Vagina (tissue), 2 donors: Measurements from ENCODE around the gene LRRC49. TPM values are rescaled to one million over a fixed set of nuclear protein-coding genes. Genes with fewer than 3 reads are reported as not detected.

Experiments used
- DNase-seq, 2 donors: peaks; one replicate each; pipeline ENCODE4 v3.0.0-alpha.2; 2017; ENCODE audit errors: extremely low spot score in 2 of 2
- H3K27ac ChIP-seq: fragments of 200-600 bp; sonication (generic); one replicate; pipeline ENCODE4 v1.5.1; 2019
- H3K27me3 ChIP-seq: fragments of 200-600 bp; sonication (generic); one replicate; pipeline ENCODE4 v1.5.1; 2019
- H3K36me3 ChIP-seq, 2 donors: fragments of 200-600 bp; sonication (generic); one replicate each; pipeline ENCODE4 v1.5.1; 2017 to 2019
- H3K4me1 ChIP-seq: fragments of 200-600 bp; sonication (generic); one replicate; pipeline ENCODE4 v1.5.1; 2019
- H3K4me3 ChIP-seq, 2 donors: fragments of 200-600 bp; sonication (generic); 1 replicate in 1 of 2; 2 replicates in 1 of 2; pipeline ENCODE4 v1.5.1; 2016 to 2019
- H3K9me3 ChIP-seq: fragments of 200-600 bp; sonication (generic); one replicate; pipeline ENCODE4 v1.5.1; 2019
- CTCF ChIP-seq, 3 experiments: fragments of 450-650 bp in 2 of 3; fragments of 200-600 bp in 1 of 3; sonication (generic) in 1 of 3; IDR thresholded peaks; one replicate each; pipeline ENCODE4 v1.5.1; 2017 to 2019; ENCODE audit warnings: antibody characterized with exemption in 3 of 3, mild to moderate bottlenecking in 2 of 3, moderate library complexity in 2 of 3
- POLR2A ChIP-seq, 2 donors: fragments of 450-650 bp; IDR thresholded peaks; one replicate each; pipeline ENCODE4 v1.6.1; 2017; ENCODE audit warnings: antibody characterized with exemption in 2 of 2, mild to moderate bottlenecking in 2 of 2, moderate library complexity in 2 of 2
- POLR2AphosphoS5 ChIP-seq, 2 donors: sonication (generic); formaldehyde crosslinking; IDR thresholded peaks; one replicate each; pipeline ENCODE4 v1.9.0; 2017; ENCODE audit warnings: antibody characterized with exemption in 2 of 2, mild to moderate bottlenecking in 2 of 2, low read depth in 1 of 2; ENCODE audit not compliant: insufficient read depth in 1 of 2
- intact Hi-C: fragments of 100-400 bp; cut with DNase I; formaldehyde crosslinking; loops from one replicate; pipeline ENCODE4 v1.15.1; 2023
- total RNA-seq: library from RNA; depleted of rRNA; stranded (reverse); fragments of >200 nt; gene quantifications from one replicate; pipeline ENCODE4 v1.2.3, GENCODE V29; 2016

The LRRC49 gene
- total RNA-seq, 1 donor from 2014 or later: 8.8 TPM

DNA sequence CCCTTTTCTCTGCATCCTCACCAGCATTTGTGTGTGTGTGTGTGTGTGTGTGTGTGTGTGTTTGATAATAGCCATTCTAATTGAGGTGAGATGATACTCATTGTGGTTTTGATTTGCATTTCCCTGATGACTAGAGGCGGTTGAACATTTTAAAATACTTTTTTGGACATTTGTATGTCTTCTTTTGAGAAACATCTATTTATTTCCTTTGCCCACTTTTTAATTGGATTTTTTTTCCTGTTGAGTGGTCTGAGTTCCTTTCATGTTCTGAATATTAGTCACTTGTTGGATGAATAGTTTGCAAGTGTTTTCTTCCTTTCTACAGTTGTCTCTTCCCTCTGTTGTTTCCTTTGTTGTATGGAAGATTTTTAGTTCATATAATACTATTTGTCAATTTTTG is 168.4 kb downstream of the LRRC49 start:
- Histone ChIP-seq H3K4me1 (no peaks in the 10 kb centered on the region), H3K9me3 (peaks cover 3% of the 10 kb centered on the region), H3K36me3 (no peaks in the 10 kb centered on the region), H3K27me3 (no peaks in the 10 kb centered on the region), H3K27ac (no peak overlapping the region), H3K4me3 (no peak overlapping the region)
- intact Hi-C loops: no loop called here
- DNase-seq: no peak
- TF ChIP-seq POLR2A (IDR thresholded peaks at IDR 0.05) (no peak), CTCF (IDR thresholded peaks at IDR 0.05) (no peak), POLR2AphosphoS5 (IDR thresholded peaks at IDR 0.05; ENCODE audit: insufficient read depth in 1 of 2, low read depth in 1 of 2) (no peak)

GRCh38 chr15:71066983-71067382 is 174.4 kb downstream of the LRRC49 start:
- TF ChIP-seq POLR2AphosphoS5 (IDR thresholded peaks at IDR 0.05; ENCODE audit: insufficient read depth in 1 of 2, low read depth in 1 of 2): no peak
- no peak for TF ChIP-seq POLR2A (IDR thresholded peaks at IDR 0.05)
- TF ChIP-seq CTCF (IDR thresholded peaks at IDR 0.05): no peak
- Histone ChIP-seq H3K27ac (no peak overlapping the region), H3K36me3 (no peaks in the 10 kb centered on the region), H3K9me3 (no peaks in the 10 kb centered on the region), H3K4me3 (no peak overlapping the region), H3K4me1 (peaks cover 5% of the 10 kb centered on the region), H3K27me3 (no peaks in the 10 kb centered on the region)
- intact Hi-C loops: no loop called here
- no peak for DNase-seq

GRCh38 chr15:71069693-71070092 is 177.1 kb downstream of the LRRC49 start:
- TF ChIP-seq POLR2AphosphoS5 (IDR thresholded peaks at IDR 0.05; ENCODE audit: insufficient read depth in 1 of 2, low read depth in 1 of 2): no peak
- TF ChIP-seq POLR2A (IDR thresholded peaks at IDR 0.05): no peak
- TF ChIP-seq CTCF (IDR thresholded peaks at IDR 0.05): no peak
- H3K4me1 ChIP-seq: peaks cover 5% of the 10 kb centered on the region
- H3K27ac ChIP-seq: no peak overlapping the region
- H3K27me3 ChIP-seq: no peaks in the 10 kb centered on the region
- no peak for DNase-seq
- no peaks in the 10 kb centered on the region for H3K36me3 ChIP-seq
- intact Hi-C loops: no loop called here
- H3K9me3 ChIP-seq: no peaks in the 10 kb centered on the region
- H3K4me3 ChIP-seq: no peak overlapping the region

GRCh38 chr15:71071529-71071928 is 178.9 kb downstream of the LRRC49 start:
- DNase-seq: no peak

DNA sequence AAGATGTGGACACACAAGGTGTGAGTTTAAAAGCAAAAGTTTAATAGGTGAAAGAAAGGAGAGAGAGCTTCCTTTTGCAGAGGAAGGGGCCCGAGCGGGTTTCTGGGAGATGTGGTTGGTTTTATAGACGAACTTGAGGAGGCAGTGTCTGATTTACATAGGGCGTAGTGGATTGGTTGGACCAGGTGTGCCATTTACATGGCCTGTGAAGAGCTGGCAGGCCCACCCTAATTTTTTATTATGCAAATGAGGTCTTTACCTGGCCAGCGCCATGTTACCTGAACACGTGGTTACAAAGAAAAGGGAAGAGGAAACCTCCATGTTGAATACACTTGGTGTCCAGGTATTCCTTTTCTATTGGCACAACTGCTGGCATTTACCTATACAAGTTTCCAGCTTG is 179.8 kb downstream of the LRRC49 start:
- no peak for TF ChIP-seq POLR2AphosphoS5 (IDR thresholded peaks at IDR 0.05; ENCODE audit: insufficient read depth in 1 of 2, low read depth in 1 of 2)
- Histone ChIP-seq H3K27ac (no peak overlapping the region), H3K4me3 (no peak overlapping the region), H3K9me3 (no peaks in the 10 kb centered on the region), H3K4me1 (peaks cover 5% of the 10 kb centered on the region), H3K36me3 (no peaks in the 10 kb centered on the region), H3K27me3 (no peaks in the 10 kb centered on the region)
- no peak for DNase-seq
- intact Hi-C loops: no loop called here

More at GRCh38 chr15:71071529-71071928, 178.9 kb downstream of the LRRC49 start:
- intact Hi-C loops: no loop called here
- Histone ChIP-seq H3K27ac (no peak overlapping the region), H3K4me3 (no peak overlapping the region), H3K9me3 (no peaks in the 10 kb centered on the region), H3K4me1 (peaks cover 5% of the 10 kb centered on the region), H3K36me3 (no peaks in the 10 kb centered on the region), H3K27me3 (no peaks in the 10 kb centered on the region)
- TF ChIP-seq POLR2AphosphoS5 (IDR thresholded peaks at IDR 0.05; ENCODE audit: insufficient read depth in 1 of 2, low read depth in 1 of 2) (no peak), POLR2A (IDR thresholded peaks at IDR 0.05) (no peak), CTCF (IDR thresholded peaks at IDR 0.05) (no peak)
